Measurements from ENCODE around the gene LRRC8E. TPM values are rescaled to one million over a fixed set of nuclear protein-coding genes. Genes with fewer than 3 reads are reported as not detected.
A peak's percentile ranks its signal among the peaks of the same experiment; 100 is the strongest.

Gene LRRC8E
- total RNA-seq, 2 donors from 2014 or later, result 2.8 to 3.4 TPM

DNA sequence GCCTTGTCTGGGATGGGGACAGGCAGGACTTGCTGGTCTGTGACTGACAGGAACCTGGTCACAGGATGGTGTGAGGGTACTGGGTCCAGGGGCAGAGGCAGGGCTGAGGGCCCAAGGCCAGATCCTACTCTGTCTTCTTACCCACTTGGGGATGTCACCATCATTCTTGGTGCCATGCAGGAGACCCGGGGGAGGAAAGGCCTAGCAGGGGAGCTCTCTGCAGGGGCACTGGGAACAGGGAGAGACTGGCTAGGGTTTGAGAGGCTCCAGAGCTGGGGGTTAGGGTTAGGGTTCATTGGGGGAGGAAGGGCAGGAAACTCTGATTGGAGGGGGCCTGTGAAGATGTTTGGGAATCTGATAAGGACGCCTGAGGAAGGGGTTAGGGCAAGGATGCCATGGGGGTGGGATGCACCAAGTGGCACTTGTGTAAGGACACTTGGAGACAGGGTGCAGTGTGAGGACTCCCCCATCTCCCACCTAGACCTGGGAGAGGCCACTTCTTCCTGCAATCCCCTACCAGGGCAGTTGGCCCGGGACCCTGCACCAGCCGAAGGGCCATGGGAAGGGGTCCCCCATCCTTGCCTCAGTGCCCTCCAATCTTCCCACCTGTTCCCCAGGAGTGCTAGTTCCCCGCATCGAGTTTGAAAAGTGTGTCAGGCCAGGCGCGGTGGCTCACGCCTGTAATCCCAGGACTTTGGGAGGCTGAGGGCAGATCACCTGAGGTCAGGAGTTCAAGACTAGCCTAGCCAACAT, 21.0 kb upstream of the LRRC8E start:
- Histone ChIP-seq H3K9me3 (ENCODE audit: control insufficient read depth, low read length) (no peaks in the 10 kb centered on the region), H3K27me3 (ENCODE audit: control insufficient read depth, insufficient read depth, low read length, poor library complexity, severe bottlenecking) (peaks cover 47% of the 10 kb centered on the region), H3K9ac (ENCODE audit: extremely low read depth, low read length, poor library complexity, severe bottlenecking) (no peak overlapping the region), H3K27ac (ENCODE audit: low read depth, low read length) (no peak overlapping the region), H3K4me1 (ENCODE audit: control insufficient read depth, insufficient read depth, low read length) (no peaks in the 10 kb centered on the region), H3K4me3 (ENCODE audit: low read length) (no peak overlapping the region), H3K36me3 (ENCODE audit: control insufficient read depth, insufficient read depth, low read length) (no peaks in the 10 kb centered on the region)
- 86 to 93% methylated on average over 6 to 9 of the region's 9 CpGs for WGBS, 2 experiments (ENCODE audit: insufficient coverage in 1 of 2, insufficient read length in 1 of 2)
- Mint-ChIP-seq H3K36me3 (ENCODE audit: low read depth) (no peaks in the 10 kb centered on the region), H3K27ac (no peak overlapping the region), H3K4me3 (no peak overlapping the region), H3K4me1 (peaks cover 3% of the 10 kb centered on the region), H3K9me3 (peaks cover 1% of the 10 kb centered on the region), H3K27me3 (ENCODE audit: insufficient read depth) (peaks cover 75% of the 10 kb centered on the region)
- DNase-seq, result no peak
- TF ChIP-seq, protein P1, sequence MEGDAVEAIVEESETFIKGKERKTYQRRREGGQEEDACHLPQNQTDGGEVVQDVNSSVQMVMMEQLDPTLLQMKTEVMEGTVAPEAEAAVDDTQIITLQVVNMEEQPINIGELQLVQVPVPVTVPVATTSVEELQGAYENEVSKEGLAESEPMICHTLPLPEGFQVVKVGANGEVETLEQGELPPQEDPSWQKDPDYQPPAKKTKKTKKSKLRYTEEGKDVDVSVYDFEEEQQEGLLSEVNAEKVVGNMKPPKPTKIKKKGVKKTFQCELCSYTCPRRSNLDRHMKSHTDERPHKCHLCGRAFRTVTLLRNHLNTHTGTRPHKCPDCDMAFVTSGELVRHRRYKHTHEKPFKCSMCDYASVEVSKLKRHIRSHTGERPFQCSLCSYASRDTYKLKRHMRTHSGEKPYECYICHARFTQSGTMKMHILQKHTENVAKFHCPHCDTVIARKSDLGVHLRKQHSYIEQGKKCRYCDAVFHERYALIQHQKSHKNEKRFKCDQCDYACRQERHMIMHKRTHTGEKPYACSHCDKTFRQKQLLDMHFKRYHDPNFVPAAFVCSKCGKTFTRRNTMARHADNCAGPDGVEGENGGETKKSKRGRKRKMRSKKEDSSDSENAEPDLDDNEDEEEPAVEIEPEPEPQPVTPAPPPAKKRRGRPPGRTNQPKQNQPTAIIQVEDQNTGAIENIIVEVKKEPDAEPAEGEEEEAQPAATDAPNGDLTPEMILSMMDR (conservative IDR thresholded peaks at IDR 0.05), result no peak

DNA sequence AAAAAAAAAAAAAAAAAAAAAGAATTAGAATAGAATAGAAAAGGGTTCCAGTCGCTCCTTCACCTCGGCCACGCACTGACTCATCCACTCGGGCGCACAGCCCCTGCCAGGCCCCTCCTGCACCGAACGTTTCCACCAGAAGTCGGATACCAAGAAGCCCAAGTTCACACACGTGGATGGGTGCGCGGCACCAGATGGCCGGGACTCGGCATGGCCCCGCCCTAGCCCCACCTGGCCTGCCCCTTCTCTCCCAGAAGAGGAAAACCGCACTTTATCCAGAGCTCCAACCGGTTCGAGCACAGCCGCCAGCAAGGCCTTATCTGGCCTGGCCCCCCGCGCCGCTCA, 20.0 kb upstream of the LRRC8E start:
- Mint-ChIP-seq H3K4me1 (peaks cover 3% of the 10 kb centered on the region), H3K4me3 (peak overlapping the region; percentile 42), H3K9me3 (peaks cover 1% of the 10 kb centered on the region), H3K36me3 (ENCODE audit: low read depth) (no peaks in the 10 kb centered on the region), H3K27me3 (ENCODE audit: insufficient read depth) (peaks cover 75% of the 10 kb centered on the region), H3K27ac (no peak overlapping the region)
- DNase-seq, result no peak
- Histone ChIP-seq H3K4me1 (ENCODE audit: control insufficient read depth, insufficient read depth, low read length) (no peaks in the 10 kb centered on the region), H3K4me3 (ENCODE audit: low read length) (no peak overlapping the region), H3K9me3 (ENCODE audit: control insufficient read depth, low read length) (no peaks in the 10 kb centered on the region), H3K36me3 (ENCODE audit: control insufficient read depth, insufficient read depth, low read length) (no peaks in the 10 kb centered on the region), H3K27ac (ENCODE audit: low read depth, low read length) (no peak overlapping the region), H3K9ac (ENCODE audit: extremely low read depth, low read length, poor library complexity, severe bottlenecking) (no peak overlapping the region), H3K27me3 (ENCODE audit: control insufficient read depth, insufficient read depth, low read length, poor library complexity, severe bottlenecking) (peaks cover 52% of the 10 kb centered on the region)
- WGBS, 2 experiments (ENCODE audit: insufficient coverage in 1 of 2, insufficient read length in 1 of 2), result 66 to 90% methylated on average over 17 to 21 of the region's 21 CpGs
- TF ChIP-seq, protein P1 (conservative IDR thresholded peaks at IDR 0.05), result no peak

DNA sequence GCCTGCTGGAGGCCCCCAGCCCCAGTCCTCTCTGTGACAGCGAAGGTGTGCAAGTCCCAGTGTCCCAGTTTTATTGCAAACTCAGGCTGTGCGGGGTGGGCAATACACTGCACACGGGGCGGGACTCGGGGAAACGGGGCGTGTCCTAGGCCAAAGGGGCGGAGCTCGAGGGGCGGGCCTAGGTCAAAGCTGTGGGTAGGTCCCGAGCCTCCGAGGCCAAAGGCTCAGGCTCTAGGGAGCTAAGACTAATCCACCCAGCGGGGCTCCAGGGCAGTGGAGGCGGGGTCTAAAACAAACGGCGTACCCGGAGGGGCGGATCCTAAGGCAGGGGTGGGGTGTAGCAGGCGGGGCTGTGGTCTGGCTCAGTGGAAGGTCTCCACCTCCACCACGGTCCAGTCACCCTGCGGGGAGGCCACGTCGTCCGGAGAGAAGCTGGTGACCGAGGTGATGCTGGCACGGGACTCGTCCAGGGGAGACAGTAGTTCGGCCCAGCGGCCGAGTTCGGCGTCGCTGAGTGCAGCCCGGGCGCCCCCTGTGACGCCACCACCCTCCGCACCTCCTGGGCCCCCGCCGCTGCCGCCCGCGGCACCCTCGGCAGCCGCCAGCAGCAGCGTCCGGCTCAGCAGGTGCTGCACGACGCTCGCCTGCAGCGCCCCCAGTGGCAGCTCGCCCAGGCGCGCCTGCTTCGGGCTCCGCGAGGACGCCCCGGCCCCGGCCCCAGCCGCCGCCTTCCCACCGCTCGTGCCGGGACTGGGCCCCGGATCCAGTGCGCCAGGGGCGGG, 19.4 kb upstream of the LRRC8E start:
- Mint-ChIP-seq H3K4me3 (peak overlapping the region; percentile 42), H3K36me3 (ENCODE audit: low read depth) (no peaks in the 10 kb centered on the region), H3K27ac (peak overlapping the region; percentile 74), H3K9me3 (peaks cover 1% of the 10 kb centered on the region), H3K4me1 (peaks cover 3% of the 10 kb centered on the region), H3K27me3 (ENCODE audit: insufficient read depth) (peaks cover 75% of the 10 kb centered on the region)
- Histone ChIP-seq H3K9me3 (ENCODE audit: control insufficient read depth, low read length) (no peaks in the 10 kb centered on the region), H3K27me3 (ENCODE audit: control insufficient read depth, insufficient read depth, low read length, poor library complexity, severe bottlenecking) (peaks cover 52% of the 10 kb centered on the region), H3K36me3 (ENCODE audit: control insufficient read depth, insufficient read depth, low read length) (no peaks in the 10 kb centered on the region), H3K4me1 (ENCODE audit: control insufficient read depth, insufficient read depth, low read length) (no peaks in the 10 kb centered on the region), H3K27ac (ENCODE audit: low read depth, low read length) (no peak overlapping the region), H3K4me3 (ENCODE audit: low read length) (no peak overlapping the region), H3K9ac (ENCODE audit: extremely low read depth, low read length, poor library complexity, severe bottlenecking) (no peak overlapping the region)
- TF ChIP-seq, protein P1 (conservative IDR thresholded peaks at IDR 0.05), result peak; percentile 95
- WGBS, 2 experiments (ENCODE audit: insufficient coverage in 1 of 2, insufficient read length in 1 of 2), result 27 to 50% methylated on average over 37 to 67 of the region's 67 CpGs
- peak; percentile 97 for DNase-seq

Measured in endodermal cell (in vitro differentiated cells).